ENCODE results near the gene PRKCZ. TPM values are rescaled to one million over a fixed set of nuclear protein-coding genes. Genes with fewer than 3 reads are reported as not detected.

Gene PRKCZ
- total RNA-seq, 1 donor from 2014 or later, result 7.8 TPM

GRCh38 chr1:2079396-2080085 lies 29.3 kb downstream of the PRKCZ start:
- Mint-ChIP-seq H3K4me3 (ENCODE audit: unreplicated experiment) (no peak overlapping the region), H3K9me3 (ENCODE audit: low read depth) (peaks cover 22% of the 10 kb centered on the region), H3K27ac (ENCODE audit: unreplicated experiment) (no peak overlapping the region), H3K27me3 (ENCODE audit: low read depth) (peaks cover 2% of the 10 kb centered on the region), H3K36me3 (ENCODE audit: low read depth) (peaks cover 16% of the 10 kb centered on the region), H3K4me1 (ENCODE audit: low read depth) (no peaks in the 10 kb centered on the region)
- no peak for DNase-seq (ENCODE audit: low spot score)
- TF ChIP-seq, protein P1, sequence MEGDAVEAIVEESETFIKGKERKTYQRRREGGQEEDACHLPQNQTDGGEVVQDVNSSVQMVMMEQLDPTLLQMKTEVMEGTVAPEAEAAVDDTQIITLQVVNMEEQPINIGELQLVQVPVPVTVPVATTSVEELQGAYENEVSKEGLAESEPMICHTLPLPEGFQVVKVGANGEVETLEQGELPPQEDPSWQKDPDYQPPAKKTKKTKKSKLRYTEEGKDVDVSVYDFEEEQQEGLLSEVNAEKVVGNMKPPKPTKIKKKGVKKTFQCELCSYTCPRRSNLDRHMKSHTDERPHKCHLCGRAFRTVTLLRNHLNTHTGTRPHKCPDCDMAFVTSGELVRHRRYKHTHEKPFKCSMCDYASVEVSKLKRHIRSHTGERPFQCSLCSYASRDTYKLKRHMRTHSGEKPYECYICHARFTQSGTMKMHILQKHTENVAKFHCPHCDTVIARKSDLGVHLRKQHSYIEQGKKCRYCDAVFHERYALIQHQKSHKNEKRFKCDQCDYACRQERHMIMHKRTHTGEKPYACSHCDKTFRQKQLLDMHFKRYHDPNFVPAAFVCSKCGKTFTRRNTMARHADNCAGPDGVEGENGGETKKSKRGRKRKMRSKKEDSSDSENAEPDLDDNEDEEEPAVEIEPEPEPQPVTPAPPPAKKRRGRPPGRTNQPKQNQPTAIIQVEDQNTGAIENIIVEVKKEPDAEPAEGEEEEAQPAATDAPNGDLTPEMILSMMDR (IDR thresholded peaks at IDR 0.05), result no peak

GRCh38 chr1:2080140-2080539 lies 29.9 kb downstream of the PRKCZ start:
- peaks cover 16% of the 10 kb centered on the region for H3K36me3 Mint-ChIP-seq (ENCODE audit: low read depth)
- H3K4me3 Mint-ChIP-seq (ENCODE audit: unreplicated experiment), result no peak overlapping the region
- H3K4me1 Mint-ChIP-seq (ENCODE audit: low read depth), result no peaks in the 10 kb centered on the region
- TF ChIP-seq, protein P1 (IDR thresholded peaks at IDR 0.05), result no peak
- no peak overlapping the region for H3K27ac Mint-ChIP-seq (ENCODE audit: unreplicated experiment)
- no peak for DNase-seq (ENCODE audit: low spot score)
- peaks cover 22% of the 10 kb centered on the region for H3K9me3 Mint-ChIP-seq (ENCODE audit: low read depth)
- H3K27me3 Mint-ChIP-seq (ENCODE audit: low read depth), result peaks cover 2% of the 10 kb centered on the region

GRCh38 chr1:2080884-2081283 lies 30.7 kb downstream of the PRKCZ start:
- no peak for DNase-seq (ENCODE audit: low spot score)
- peaks cover 16% of the 10 kb centered on the region for H3K36me3 Mint-ChIP-seq (ENCODE audit: low read depth)
- H3K9me3 Mint-ChIP-seq (ENCODE audit: low read depth), result peaks cover 22% of the 10 kb centered on the region
- no peak overlapping the region for H3K4me3 Mint-ChIP-seq (ENCODE audit: unreplicated experiment)
- H3K27me3 Mint-ChIP-seq (ENCODE audit: low read depth), result no peaks in the 10 kb centered on the region
- no peak overlapping the region for H3K27ac Mint-ChIP-seq (ENCODE audit: unreplicated experiment)
- TF ChIP-seq, protein P1 (IDR thresholded peaks at IDR 0.05), result no peak
- no peaks in the 10 kb centered on the region for H3K4me1 Mint-ChIP-seq (ENCODE audit: low read depth)

DNA sequence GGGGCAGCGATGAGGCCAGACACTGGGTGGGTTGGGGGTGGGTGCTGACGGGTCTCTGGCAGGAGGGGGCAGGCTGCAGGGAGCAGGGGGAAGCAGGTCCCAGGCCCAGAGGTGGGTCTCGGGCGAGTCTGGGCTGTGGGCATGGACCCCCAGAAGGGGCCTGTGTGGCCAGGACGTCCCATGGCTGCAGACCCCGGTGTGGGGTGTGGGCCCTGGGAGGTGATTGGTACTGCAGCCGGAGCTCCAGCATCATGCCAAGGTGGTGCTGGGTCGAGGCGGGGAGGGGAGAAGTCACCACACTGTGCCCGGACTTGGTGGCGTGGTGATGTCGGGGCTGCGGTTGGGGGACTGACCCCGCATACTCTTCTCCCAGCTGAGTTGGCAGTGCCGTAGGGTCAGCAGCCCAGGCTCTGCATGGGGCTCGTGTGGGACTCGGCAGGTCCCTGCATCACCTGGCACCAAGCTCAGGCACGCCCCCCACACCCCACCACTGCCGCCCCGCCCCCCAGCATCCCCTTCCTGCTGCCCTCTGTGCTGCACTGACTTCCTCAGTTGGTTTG lies 31.2 kb downstream of the PRKCZ start:
- no peak for DNase-seq (ENCODE audit: low spot score)
- H3K27ac Mint-ChIP-seq (ENCODE audit: unreplicated experiment), result no peak overlapping the region
- peaks cover 16% of the 10 kb centered on the region for H3K36me3 Mint-ChIP-seq (ENCODE audit: low read depth)
- H3K4me3 Mint-ChIP-seq (ENCODE audit: unreplicated experiment), result no peak overlapping the region
- peaks cover 22% of the 10 kb centered on the region for H3K9me3 Mint-ChIP-seq (ENCODE audit: low read depth)
- no peaks in the 10 kb centered on the region for H3K27me3 Mint-ChIP-seq (ENCODE audit: low read depth)
- TF ChIP-seq, protein P1 (IDR thresholded peaks at IDR 0.05), result no peak
- no peaks in the 10 kb centered on the region for H3K4me1 Mint-ChIP-seq (ENCODE audit: low read depth)

- H3K36me3 Mint-ChIP-seq (ENCODE audit: low read depth), result peaks cover 13% of the 10 kb centered on the region
- TF ChIP-seq, protein P1 (IDR thresholded peaks at IDR 0.05), result no peak
- no peak overlapping the region for H3K4me3 Mint-ChIP-seq (ENCODE audit: unreplicated experiment)
- H3K27me3 Mint-ChIP-seq (ENCODE audit: low read depth), result no peaks in the 10 kb centered on the region
- H3K4me1 Mint-ChIP-seq (ENCODE audit: low read depth), result no peaks in the 10 kb centered on the region
- no peak for DNase-seq (ENCODE audit: low spot score)
- H3K27ac Mint-ChIP-seq (ENCODE audit: unreplicated experiment), result no peak overlapping the region
- peaks cover 18% of the 10 kb centered on the region for H3K9me3 Mint-ChIP-seq (ENCODE audit: low read depth)
Observed at GRCh38 chr1:2082064-2082463, 31.9 kb downstream of the PRKCZ start.

All from chondrocyte (in vitro differentiated cells).